Measurements from ENCODE around the gene MTRF1. TPM values are rescaled to one million over a fixed set of nuclear protein-coding genes. Genes with fewer than 3 reads are reported as not detected.

MTRF1 gene
- total and polyA plus RNA-seq, 2 donors from 2014 or later: 11.3 to 11.8 TPM

DNA sequence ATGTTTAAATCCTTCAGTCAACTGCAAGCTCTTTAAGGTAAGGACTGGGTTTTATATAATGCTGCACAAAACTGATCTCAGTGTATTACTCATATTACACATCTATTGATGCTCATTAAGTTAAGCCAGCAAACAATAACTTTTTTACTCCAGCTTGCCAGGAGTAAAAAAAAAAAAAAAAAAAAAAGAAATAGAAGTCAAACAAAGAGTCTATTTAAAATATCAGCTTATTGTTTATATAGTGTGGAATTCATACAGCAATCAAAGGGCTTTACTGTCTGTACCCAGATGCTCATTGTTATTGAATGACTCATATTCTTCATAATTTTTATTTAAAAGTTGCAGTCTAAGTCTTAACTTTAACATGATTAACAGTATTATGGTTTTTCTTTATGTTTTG, 47.2 kb downstream of the MTRF1 start:
- DNase-seq (no peak), FAIRE-seq (no peak)
- Histone ChIP-seq H3K36me3 (ENCODE audit: control insufficient read depth in 2 of 3, insufficient read depth in 3 of 3, low read length in 3 of 3) (no peaks in the 10 kb centered on the region), H3K27me3 (ENCODE audit: control insufficient read depth, insufficient read depth, low read length) (no peaks in the 10 kb centered on the region), H3K4me3 (ENCODE audit: low read length in 3 of 3) (no peak overlapping the region), H3K4me1 (ENCODE audit: control insufficient read depth in 2 of 3, insufficient read depth in 2 of 3, low read depth in 1 of 3, low read length in 3 of 3) (peaks cover 0 to 9% (median 0%) of the 10 kb centered on the region in 3 donors), H3K9ac (ENCODE audit: low read length in 3 of 3) (no peak overlapping the region), H3K27ac (ENCODE audit: low read depth in 2 of 2, low read length in 2 of 2) (no peak overlapping the region), H3K9me3 (ENCODE audit: control insufficient read depth in 2 of 3, insufficient read depth in 1 of 3, low read length in 3 of 3) (no peaks in the 10 kb centered on the region)
- intact Hi-C loops (cut with DNase I): no loop called here
- TF ChIP-seq, protein P1, sequence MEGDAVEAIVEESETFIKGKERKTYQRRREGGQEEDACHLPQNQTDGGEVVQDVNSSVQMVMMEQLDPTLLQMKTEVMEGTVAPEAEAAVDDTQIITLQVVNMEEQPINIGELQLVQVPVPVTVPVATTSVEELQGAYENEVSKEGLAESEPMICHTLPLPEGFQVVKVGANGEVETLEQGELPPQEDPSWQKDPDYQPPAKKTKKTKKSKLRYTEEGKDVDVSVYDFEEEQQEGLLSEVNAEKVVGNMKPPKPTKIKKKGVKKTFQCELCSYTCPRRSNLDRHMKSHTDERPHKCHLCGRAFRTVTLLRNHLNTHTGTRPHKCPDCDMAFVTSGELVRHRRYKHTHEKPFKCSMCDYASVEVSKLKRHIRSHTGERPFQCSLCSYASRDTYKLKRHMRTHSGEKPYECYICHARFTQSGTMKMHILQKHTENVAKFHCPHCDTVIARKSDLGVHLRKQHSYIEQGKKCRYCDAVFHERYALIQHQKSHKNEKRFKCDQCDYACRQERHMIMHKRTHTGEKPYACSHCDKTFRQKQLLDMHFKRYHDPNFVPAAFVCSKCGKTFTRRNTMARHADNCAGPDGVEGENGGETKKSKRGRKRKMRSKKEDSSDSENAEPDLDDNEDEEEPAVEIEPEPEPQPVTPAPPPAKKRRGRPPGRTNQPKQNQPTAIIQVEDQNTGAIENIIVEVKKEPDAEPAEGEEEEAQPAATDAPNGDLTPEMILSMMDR (IDR thresholded peaks at IDR 0.05; ENCODE audit: borderline replicate concordance, extremely low read depth, insufficient read depth): no peak

DNA sequence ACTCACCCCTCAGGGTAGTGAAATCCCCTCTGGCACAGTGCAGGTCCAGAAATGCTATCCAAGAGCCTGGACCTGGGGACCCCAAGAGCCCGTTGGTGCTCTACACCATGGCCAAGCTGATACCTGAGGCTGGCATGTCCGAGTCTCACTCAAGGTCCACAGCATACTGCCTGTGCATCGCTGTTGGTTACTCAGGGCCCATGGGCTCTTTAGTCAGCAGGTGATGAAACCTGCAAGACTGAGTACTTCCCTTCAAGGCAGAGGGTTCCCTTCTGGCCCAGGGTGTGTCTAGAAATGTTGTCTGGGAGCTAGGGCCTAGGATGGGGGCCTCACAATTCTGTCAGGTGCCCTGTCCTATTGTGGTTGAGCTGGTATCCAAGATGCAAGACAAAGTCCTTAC, 49.5 kb downstream of the MTRF1 start:
- intact Hi-C loops (cut with DNase I): no loop called here
- no peak overlapping the region for H3K27ac ChIP-seq (ENCODE audit: low read depth in 2 of 2, low read length in 2 of 2)
- no peak overlapping the region for H3K9ac ChIP-seq (ENCODE audit: low read length in 3 of 3)
- H3K36me3 ChIP-seq (ENCODE audit: control insufficient read depth in 2 of 3, insufficient read depth in 3 of 3, low read length in 3 of 3): no peaks in the 10 kb centered on the region
- no peak for FAIRE-seq
- no peak for DNase-seq
- TF ChIP-seq, protein P1 (IDR thresholded peaks at IDR 0.05; ENCODE audit: borderline replicate concordance, extremely low read depth, insufficient read depth): no peak
- no peaks in the 10 kb centered on the region for H3K4me1 ChIP-seq (ENCODE audit: control insufficient read depth in 2 of 3, insufficient read depth in 2 of 3, low read depth in 1 of 3, low read length in 3 of 3)
- no peak overlapping the region for H3K4me3 ChIP-seq (ENCODE audit: low read length in 3 of 3)
- peaks cover 0 to 3% (median 0%) of the 10 kb centered on the region in 3 donors for H3K9me3 ChIP-seq (ENCODE audit: control insufficient read depth in 2 of 3, insufficient read depth in 1 of 3, low read length in 3 of 3)
- H3K27me3 ChIP-seq (ENCODE audit: control insufficient read depth, insufficient read depth, low read length): no peaks in the 10 kb centered on the region

DNA sequence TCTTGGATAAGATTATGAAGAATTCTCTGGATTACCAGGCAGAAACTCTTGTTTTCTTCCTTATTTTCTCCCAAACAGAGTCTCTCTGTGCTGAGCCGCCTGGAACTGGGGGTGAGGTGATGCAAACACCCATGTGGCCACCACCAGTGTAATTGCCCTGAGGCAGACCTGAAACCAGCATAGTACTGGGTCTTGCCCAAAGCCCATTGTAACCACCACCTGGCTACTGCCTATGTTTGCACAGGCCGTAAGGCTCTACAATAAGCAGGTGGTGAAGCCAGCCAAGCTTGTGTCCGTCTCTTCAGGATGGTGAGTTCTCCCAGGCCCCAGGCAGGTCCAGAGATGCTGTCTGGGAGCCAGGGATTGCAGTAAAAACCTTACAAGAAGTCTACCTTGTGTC, 50.1 kb downstream of the MTRF1 start:
- Histone ChIP-seq H3K27ac (ENCODE audit: low read depth in 2 of 2, low read length in 2 of 2) (no peak overlapping the region), H3K4me3 (ENCODE audit: low read length in 3 of 3) (no peak overlapping the region), H3K36me3 (ENCODE audit: control insufficient read depth in 2 of 3, insufficient read depth in 3 of 3, low read length in 3 of 3) (no peaks in the 10 kb centered on the region), H3K4me1 (ENCODE audit: control insufficient read depth in 2 of 3, insufficient read depth in 2 of 3, low read depth in 1 of 3, low read length in 3 of 3) (no peaks in the 10 kb centered on the region), H3K27me3 (ENCODE audit: control insufficient read depth, insufficient read depth, low read length) (no peaks in the 10 kb centered on the region), H3K9me3 (ENCODE audit: control insufficient read depth in 2 of 3, insufficient read depth in 1 of 3, low read length in 3 of 3) (peaks cover 0 to 3% (median 0%) of the 10 kb centered on the region in 3 donors), H3K9ac (ENCODE audit: low read length in 3 of 3) (no peak overlapping the region)
- no peak for DNase-seq
- TF ChIP-seq, protein P1 (IDR thresholded peaks at IDR 0.05; ENCODE audit: borderline replicate concordance, extremely low read depth, insufficient read depth): no peak
- intact Hi-C loops (cut with DNase I): no loop called here
- no peak for FAIRE-seq

DNA sequence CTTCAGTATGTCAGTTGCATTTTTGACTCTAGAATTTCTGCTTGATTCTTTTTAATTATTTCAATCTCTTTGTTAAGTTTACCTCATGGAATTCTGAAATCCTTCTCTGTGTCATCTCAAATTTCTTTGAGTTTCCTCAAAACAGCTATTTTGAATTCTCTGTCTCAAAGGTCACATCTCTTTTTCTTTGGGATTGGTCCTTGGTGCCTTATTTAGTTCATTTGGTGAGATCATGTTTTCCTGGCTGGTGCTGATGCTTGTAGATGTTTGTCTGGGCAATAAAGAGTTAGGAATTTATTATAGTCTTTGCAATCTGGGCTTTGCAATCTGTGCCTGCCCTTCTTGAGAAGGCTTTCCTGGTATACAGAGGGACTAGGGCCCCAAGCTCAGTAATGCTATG, 50.5 kb downstream of the MTRF1 start:
- H3K36me3 ChIP-seq (ENCODE audit: control insufficient read depth in 2 of 3, insufficient read depth in 3 of 3, low read length in 3 of 3): no peaks in the 10 kb centered on the region
- no peak overlapping the region for H3K4me3 ChIP-seq (ENCODE audit: low read length in 3 of 3)
- DNase-seq (no peak), FAIRE-seq (no peak)
- H3K4me1 ChIP-seq (ENCODE audit: control insufficient read depth in 2 of 3, insufficient read depth in 2 of 3, low read depth in 1 of 3, low read length in 3 of 3): no peaks in the 10 kb centered on the region
- H3K9me3 ChIP-seq (ENCODE audit: control insufficient read depth in 2 of 3, insufficient read depth in 1 of 3, low read length in 3 of 3): peaks cover 0 to 3% (median 0%) of the 10 kb centered on the region in 3 donors
- intact Hi-C loops (cut with DNase I): no loop called here
- no peaks in the 10 kb centered on the region for H3K27me3 ChIP-seq (ENCODE audit: control insufficient read depth, insufficient read depth, low read length)
- TF ChIP-seq, protein P1 (IDR thresholded peaks at IDR 0.05; ENCODE audit: borderline replicate concordance, extremely low read depth, insufficient read depth): no peak
- no peak overlapping the region for H3K27ac ChIP-seq (ENCODE audit: low read depth in 2 of 2, low read length in 2 of 2)
- H3K9ac ChIP-seq (ENCODE audit: low read length in 3 of 3): no peak overlapping the region

Data from kidney (tissue), 14 donors.